Neural progenitor cell (in vitro differentiated cells): ENCODE measurements around the gene LINC01488.

Experiments
- CTCF ChIP-seq: fragments of 200-600 bp; sonication (generic); IDR thresholded peaks from 2 replicates; pipeline ENCODE4 v1.5.1; 2017; ENCODE audit warnings: antibody characterized with exemption, mild to moderate bottlenecking
- EZH2 ChIP-seq: fragments of 200-600 bp; sonication (generic); IDR thresholded peaks from 2 replicates; pipeline ENCODE4 v1.6.1; 2017; ENCODE audit warnings: antibody characterized with exemption, mild to moderate bottlenecking, moderate library complexity
- EZH2phosphoT487 ChIP-seq: fragments of 200-600 bp; sonication (generic); IDR thresholded peaks from 2 replicates; pipeline ENCODE4 v1.6.1; 2017; ENCODE audit warnings: antibody characterized with exemption

GRCh38 chr11:69456712-69457111 is 24.8 kb upstream of the LINC01488 start:
- no peak for TF ChIP-seq EZH2
- no peak for TF ChIP-seq CTCF
- TF ChIP-seq EZH2phosphoT487, result no peak
